H1 (cell line): ENCODE results near the gene TTLL9. TPM values are rescaled to one million over a fixed set of nuclear protein-coding genes. Genes with fewer than 3 reads are reported as not detected.

Source experiments
- ASH2L ChIP-seq: fragments of 200-600, 300-600 bp; sonication (generic); IDR thresholded peaks from one replicate; pipeline ENCODE4 v1.7.1; 2017; ENCODE audit warnings: low read length
- EGR1 ChIP-seq: IDR thresholded peaks from 2 replicates; pipeline ENCODE4 v1.6.1; 2011; ENCODE audit warnings: low read depth, low read length, borderline replicate concordance
- GTF2F1 ChIP-seq: IDR thresholded peaks from 2 replicates; pipeline ENCODE4 v1.6.1; 2012; ENCODE audit warnings: low read depth, low read length, improper control_type of control experiment, borderline replicate concordance
- JUN ChIP-seq: IDR thresholded peaks from 2 replicates; pipeline ENCODE4 v1.6.1; 2011; ENCODE audit warnings: low read depth, mild to moderate bottlenecking, improper control_type of control experiment, low read length
- MAFK ChIP-seq: IDR thresholded peaks from 2 replicates; pipeline ENCODE4 v1.6.1; 2012; ENCODE audit warnings: low read depth, mild to moderate bottlenecking, improper control_type of control experiment, low read length
- MAX ChIP-seq: IDR thresholded peaks from 2 replicates; pipeline ENCODE4 v1.6.1; 2012; ENCODE audit warnings: inconsistent platforms
- NANOG ChIP-seq: IDR thresholded peaks from 2 replicates; pipeline ENCODE4 v1.6.1; 2011; ENCODE audit warnings: low read length, low read depth, mild to moderate bottlenecking, inconsistent platforms; ENCODE audit not compliant: insufficient read depth, poor library complexity, severe bottlenecking
- POLR2AphosphoS5 ChIP-seq: IDR thresholded peaks from 2 replicates; pipeline ENCODE4 v1.6.1; 2011; ENCODE audit warnings: low read depth, low read length
- POU5F1 ChIP-seq: IDR thresholded peaks from 2 replicates; pipeline ENCODE4 v1.6.1; 2011; ENCODE audit warnings: low read depth, mild to moderate bottlenecking, low read length, moderate library complexity
- ZNF274 ChIP-seq: IDR thresholded peaks from 2 replicates; pipeline ENCODE4 v1.7.0; 2012; ENCODE audit warnings: low read length, borderline replicate concordance; ENCODE audit errors: extremely low read depth
- polyA plus RNA-seq, 7 experiments: library from polyadenylated mRNA; depleted of rRNA in 3 of 7; stranded (reverse) in 5 of 7; unstranded in 2 of 7; fragments of >200 nt in 5 of 7; fragments of 200-250 nt in 2 of 7; gene quantifications; 1 replicate in 5 of 7; 2 replicates in 1 of 7; 4 replicates in 1 of 7; pipeline versions ENCODE4 v1.2.1 to v1.2.3, GENCODE V29; 2011 to 2013; ENCODE audit warnings: missing spikeins in 2 of 7, mixed read lengths in 2 of 7
- total RNA-seq: library from RNA; stranded (reverse); fragmentation: NEBNext Ultra II Directional; extraction: Animal tissue kit (Norgen Biotek cat#: 25700); gene quantifications from 2 replicates; pipeline ENCODE4 v1.2.1, GENCODE V29; 2021
- TF ChIP-seq, protein P1 (sequence below): fragments of 300-600 bp; sonication (generic); IDR thresholded peaks from 2 replicates; pipeline ENCODE4 v1.7.1; 2012; ENCODE audit warnings: low read length, moderate library complexity, mild to moderate bottlenecking, inconsistent platforms; ENCODE audit not compliant: insufficient replicate concordance

Gene TTLL9
- total and polyA plus RNA-seq, 2 of the 8 experiments (the other 6 are each of a cell fraction or from before 2014, with no cell fraction given), result 0.06 TPM; not detected in 1

- TF ChIP-seq, protein P1, sequence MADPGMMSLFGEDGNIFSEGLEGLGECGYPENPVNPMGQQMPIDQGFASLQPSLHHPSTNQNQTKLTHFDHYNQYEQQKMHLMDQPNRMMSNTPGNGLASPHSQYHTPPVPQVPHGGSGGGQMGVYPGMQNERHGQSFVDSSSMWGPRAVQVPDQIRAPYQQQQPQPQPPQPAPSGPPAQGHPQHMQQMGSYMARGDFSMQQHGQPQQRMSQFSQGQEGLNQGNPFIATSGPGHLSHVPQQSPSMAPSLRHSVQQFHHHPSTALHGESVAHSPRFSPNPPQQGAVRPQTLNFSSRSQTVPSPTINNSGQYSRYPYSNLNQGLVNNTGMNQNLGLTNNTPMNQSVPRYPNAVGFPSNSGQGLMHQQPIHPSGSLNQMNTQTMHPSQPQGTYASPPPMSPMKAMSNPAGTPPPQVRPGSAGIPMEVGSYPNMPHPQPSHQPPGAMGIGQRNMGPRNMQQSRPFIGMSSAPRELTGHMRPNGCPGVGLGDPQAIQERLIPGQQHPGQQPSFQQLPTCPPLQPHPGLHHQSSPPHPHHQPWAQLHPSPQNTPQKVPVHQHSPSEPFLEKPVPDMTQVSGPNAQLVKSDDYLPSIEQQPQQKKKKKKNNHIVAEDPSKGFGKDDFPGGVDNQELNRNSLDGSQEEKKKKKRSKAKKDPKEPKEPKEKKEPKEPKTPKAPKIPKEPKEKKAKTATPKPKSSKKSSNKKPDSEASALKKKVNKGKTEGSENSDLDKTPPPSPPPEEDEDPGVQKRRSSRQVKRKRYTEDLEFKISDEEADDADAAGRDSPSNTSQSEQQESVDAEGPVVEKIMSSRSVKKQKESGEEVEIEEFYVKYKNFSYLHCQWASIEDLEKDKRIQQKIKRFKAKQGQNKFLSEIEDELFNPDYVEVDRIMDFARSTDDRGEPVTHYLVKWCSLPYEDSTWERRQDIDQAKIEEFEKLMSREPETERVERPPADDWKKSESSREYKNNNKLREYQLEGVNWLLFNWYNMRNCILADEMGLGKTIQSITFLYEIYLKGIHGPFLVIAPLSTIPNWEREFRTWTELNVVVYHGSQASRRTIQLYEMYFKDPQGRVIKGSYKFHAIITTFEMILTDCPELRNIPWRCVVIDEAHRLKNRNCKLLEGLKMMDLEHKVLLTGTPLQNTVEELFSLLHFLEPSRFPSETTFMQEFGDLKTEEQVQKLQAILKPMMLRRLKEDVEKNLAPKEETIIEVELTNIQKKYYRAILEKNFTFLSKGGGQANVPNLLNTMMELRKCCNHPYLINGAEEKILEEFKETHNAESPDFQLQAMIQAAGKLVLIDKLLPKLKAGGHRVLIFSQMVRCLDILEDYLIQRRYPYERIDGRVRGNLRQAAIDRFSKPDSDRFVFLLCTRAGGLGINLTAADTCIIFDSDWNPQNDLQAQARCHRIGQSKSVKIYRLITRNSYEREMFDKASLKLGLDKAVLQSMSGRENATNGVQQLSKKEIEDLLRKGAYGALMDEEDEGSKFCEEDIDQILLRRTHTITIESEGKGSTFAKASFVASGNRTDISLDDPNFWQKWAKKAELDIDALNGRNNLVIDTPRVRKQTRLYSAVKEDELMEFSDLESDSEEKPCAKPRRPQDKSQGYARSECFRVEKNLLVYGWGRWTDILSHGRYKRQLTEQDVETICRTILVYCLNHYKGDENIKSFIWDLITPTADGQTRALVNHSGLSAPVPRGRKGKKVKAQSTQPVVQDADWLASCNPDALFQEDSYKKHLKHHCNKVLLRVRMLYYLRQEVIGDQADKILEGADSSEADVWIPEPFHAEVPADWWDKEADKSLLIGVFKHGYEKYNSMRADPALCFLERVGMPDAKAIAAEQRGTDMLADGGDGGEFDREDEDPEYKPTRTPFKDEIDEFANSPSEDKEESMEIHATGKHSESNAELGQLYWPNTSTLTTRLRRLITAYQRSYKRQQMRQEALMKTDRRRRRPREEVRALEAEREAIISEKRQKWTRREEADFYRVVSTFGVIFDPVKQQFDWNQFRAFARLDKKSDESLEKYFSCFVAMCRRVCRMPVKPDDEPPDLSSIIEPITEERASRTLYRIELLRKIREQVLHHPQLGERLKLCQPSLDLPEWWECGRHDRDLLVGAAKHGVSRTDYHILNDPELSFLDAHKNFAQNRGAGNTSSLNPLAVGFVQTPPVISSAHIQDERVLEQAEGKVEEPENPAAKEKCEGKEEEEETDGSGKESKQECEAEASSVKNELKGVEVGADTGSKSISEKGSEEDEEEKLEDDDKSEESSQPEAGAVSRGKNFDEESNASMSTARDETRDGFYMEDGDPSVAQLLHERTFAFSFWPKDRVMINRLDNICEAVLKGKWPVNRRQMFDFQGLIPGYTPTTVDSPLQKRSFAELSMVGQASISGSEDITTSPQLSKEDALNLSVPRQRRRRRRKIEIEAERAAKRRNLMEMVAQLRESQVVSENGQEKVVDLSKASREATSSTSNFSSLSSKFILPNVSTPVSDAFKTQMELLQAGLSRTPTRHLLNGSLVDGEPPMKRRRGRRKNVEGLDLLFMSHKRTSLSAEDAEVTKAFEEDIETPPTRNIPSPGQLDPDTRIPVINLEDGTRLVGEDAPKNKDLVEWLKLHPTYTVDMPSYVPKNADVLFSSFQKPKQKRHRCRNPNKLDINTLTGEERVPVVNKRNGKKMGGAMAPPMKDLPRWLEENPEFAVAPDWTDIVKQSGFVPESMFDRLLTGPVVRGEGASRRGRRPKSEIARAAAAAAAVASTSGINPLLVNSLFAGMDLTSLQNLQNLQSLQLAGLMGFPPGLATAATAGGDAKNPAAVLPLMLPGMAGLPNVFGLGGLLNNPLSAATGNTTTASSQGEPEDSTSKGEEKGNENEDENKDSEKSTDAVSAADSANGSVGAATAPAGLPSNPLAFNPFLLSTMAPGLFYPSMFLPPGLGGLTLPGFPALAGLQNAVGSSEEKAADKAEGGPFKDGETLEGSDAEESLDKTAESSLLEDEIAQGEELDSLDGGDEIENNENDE, result no peak
- TF ChIP-seq EGR1 (no peak), ZNF274 (no peak), POLR2AphosphoS5 (no peak), ASH2L (no peak), GTF2F1 (no peak), MAX (no peak), MAFK (no peak), JUN (no peak), POU5F1 (no peak), NANOG (no peak)
These were observed 96.7 kb downstream of the TTLL9 start (continued) for GRCh38 chr20:31966991-31967655.
